Measurements from ENCODE around the gene CRIP2. TPM values are rescaled to one million over a fixed set of nuclear protein-coding genes. Genes with fewer than 3 reads are reported as not detected.

Gene CRIP2
- total and polyA plus RNA-seq, 2 donors (not counting 3 experiments of a cell fraction or from before 2014, with no cell fraction given), result 322 to 954 TPM

GRCh38 chr14:105442834-105443233 is 31.8 kb upstream of the CRIP2 start:
- Histone ChIP-seq H2AFZ (ENCODE audit: low read depth, low read length) (no peak overlapping the region), H3K9me1 (replicated peaks; ENCODE audit: control insufficient read depth, extremely low read depth, insufficient read depth, low read length) (no peaks in the 10 kb centered on the region), H3K9me3 (replicated peaks; ENCODE audit: control insufficient read depth, insufficient read depth, low read length) (no peaks in the 10 kb centered on the region), H3K27ac (ENCODE audit: insufficient read depth, low read depth, low read length) (no peak overlapping the region), H3K27me3 (ENCODE audit: control insufficient read depth in 2 of 2, insufficient read depth in 2 of 2, low read length in 2 of 2) (no peaks in the 10 kb centered on the region), H3K4me1 (ENCODE audit: control insufficient read depth, extremely low read depth, insufficient read depth, low read length) (no peaks in the 10 kb centered on the region), H3K36me3 (ENCODE audit: control insufficient read depth in 2 of 2, extremely low read depth in 1 of 2, insufficient read depth in 2 of 2, low read length in 2 of 2) (peaks cover 0 to 29% of the 10 kb centered on the region in 2 experiments), H3K9ac (replicated peaks; ENCODE audit: extremely low read depth, insufficient read depth, low read length) (no peak overlapping the region), H3K79me2 (ENCODE audit: control insufficient read depth, insufficient read depth, low read length) (peaks cover 16% of the 10 kb centered on the region), H3K4me2 (ENCODE audit: insufficient read depth, low read length) (no peak overlapping the region), H3K4me3 (replicated peaks in 1 of 3; ENCODE audit: insufficient read depth in 1 of 3, low read depth in 1 of 3, low read length in 3 of 3) (no peak overlapping the region), H4K20me1 (replicated peaks; ENCODE audit: control insufficient read depth, extremely low read depth, insufficient read depth, low read length) (no peaks in the 10 kb centered on the region)
- POLR2A ChIA-PET, result no interaction called here
- dilution Hi-C loops (cut with MboI; ENCODE audit: extremely low pct_ligation_motif_present, low sequenced_read_pairs), result no loop called here
- no TSS peak for BruUV-seq (replicated peaks)
- CTCF ChIA-PET, result no interaction called here
- FAIRE-seq, result no peak
- no peak for DNase-seq (ENCODE audit: low read depth, low spot score)
- intact Hi-C loops (cut with micrococcal nuclease), result no loop called here
- no peak for TF ChIP-seq POLR2AphosphoS5 (IDR thresholded peaks at IDR 0.05; ENCODE audit: insufficient read depth, low read depth, low read length)
- no peak for TF ChIP-seq FOS (IDR thresholded peaks at IDR 0.05; ENCODE audit: borderline replicate concordance, insufficient read depth, low read length)
- no peak for TF ChIP-seq EZH2 (IDR thresholded peaks at IDR 0.05; ENCODE audit: borderline replicate concordance, low read depth, low read length, severe bottlenecking)
- TF ChIP-seq GATA2 (IDR thresholded peaks at IDR 0.05; ENCODE audit: insufficient read depth, insufficient read length, low read depth, low read length), result no peak
- TF ChIP-seq MAX (IDR thresholded peaks at IDR 0.05; ENCODE audit: insufficient read depth, insufficient read length), result no peak
- no peak for TF ChIP-seq POLR2A (IDR thresholded peaks at IDR 0.05; ENCODE audit: low read depth, low read length)
- no peak for TF ChIP-seq CTCF (IDR thresholded peaks at IDR 0.05; ENCODE audit: extremely low read depth in 1 of 2, insufficient read depth in 1 of 2, low read depth in 1 of 2, low read length in 2 of 2)

Measured in endothelial cell of umbilical vein (primary cell).